ENCODE measurements around the gene FAM186B.
A peak's percentile ranks its signal among the peaks of the same experiment; 100 is the strongest.

Gene FAM186B

DNA sequence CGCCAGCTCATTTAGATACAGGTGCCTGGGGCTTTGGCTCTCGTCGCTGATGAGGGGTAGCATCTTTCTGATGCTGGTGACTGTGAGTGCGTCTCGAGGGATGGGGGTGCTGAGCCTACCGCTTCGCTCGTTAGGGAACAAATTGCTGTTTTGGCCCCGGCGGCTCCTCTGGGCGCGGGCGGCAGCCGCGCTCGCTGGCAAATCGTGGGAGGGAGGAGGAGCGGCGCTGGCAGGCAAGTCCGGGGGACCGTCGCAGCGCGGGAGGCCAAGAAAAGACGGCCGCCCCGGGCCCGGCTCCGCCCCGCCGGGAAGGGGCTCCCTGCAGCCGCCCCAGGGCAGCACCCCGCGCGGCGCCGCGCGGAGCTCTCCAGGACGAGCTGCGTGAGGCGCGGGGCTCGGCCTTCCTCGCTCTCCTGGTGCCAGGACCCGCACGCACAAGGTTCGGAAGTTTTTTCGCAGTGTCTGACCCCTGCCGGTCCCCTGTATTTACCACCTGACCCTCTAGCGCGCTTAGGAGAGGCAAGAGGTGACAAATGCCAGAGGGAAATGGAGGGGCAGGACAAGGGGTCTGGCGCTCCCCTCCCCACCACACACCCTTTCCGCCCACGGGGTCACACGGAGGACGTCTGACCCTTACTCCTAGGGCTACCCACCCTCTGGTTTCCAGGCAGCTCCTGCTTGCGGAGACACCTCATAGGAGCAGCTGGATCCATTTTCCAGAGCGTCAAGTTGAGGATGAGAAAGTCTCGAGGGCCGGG is 67.5 kb downstream of the FAM186B start:
- peak; percentile 32 for DNase-seq

Data from CD4-positive, alpha-beta T cell treated with Interleukin-21 for 1 hour (primary cell).